Hepatocyte (in vitro differentiated cells): ENCODE results near the gene FBXO8.

ENCODE experiments used
- CTCF ChIP-seq: fragments of 200-600 bp; sonication (generic); IDR thresholded peaks from 2 replicates; pipeline ENCODE4 v1.5.1; 2016; ENCODE audit warnings: antibody characterized with exemption, mild to moderate bottlenecking; ENCODE audit not compliant: poor library complexity
- EZH2phosphoT487 ChIP-seq: fragments of 200-600 bp; sonication (generic); IDR thresholded peaks from one replicate; pipeline ENCODE4 v1.6.1; 2018; ENCODE audit warnings: antibody characterized with exemption, mild to moderate bottlenecking, low read depth, moderate library complexity; ENCODE audit not compliant: unreplicated experiment, severe bottlenecking

- TF ChIP-seq CTCF (no peak), EZH2phosphoT487 (no peak)
Measured at GRCh38 chr4:174281901-174282300, 1.6 kb downstream of the FBXO8 start.
